Activated naive CD4-positive, alpha-beta T cell treated with Interleukin-2 at 50 U/mL for 16 hours (primary cell): ENCODE results near the gene NBEA.
"Not testable (repeated sequence)": the region's sequence is repeated elsewhere in the genome, so short reads cannot be mapped to it uniquely, and the experiment has no call there.

Source experiments
- DNase-seq: peaks from one replicate; pipeline ENCODE4 v3.0.0-alpha.2; 2020

NBEA gene

GRCh38 chr13:35093356-35093755 is 151.3 kb downstream of the NBEA start:
- no peak for DNase-seq

DNA sequence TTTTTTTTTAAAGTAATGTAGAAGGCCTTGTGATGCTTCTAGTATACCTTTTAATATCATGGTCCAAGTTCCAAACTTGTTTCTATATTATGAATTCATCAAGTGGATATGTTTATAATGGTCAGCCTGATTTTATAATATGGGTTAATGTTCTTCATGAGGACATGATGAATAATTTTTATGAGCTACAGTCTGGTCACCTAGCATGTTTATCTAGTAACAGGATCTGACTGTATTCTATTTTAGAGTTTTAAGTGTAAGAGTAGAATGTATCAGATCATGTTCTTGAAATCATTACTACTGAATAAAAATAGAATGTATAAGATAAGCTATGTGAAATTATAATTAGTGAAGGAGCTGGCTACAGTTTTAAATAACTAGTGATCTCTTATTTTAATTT is 164.7 kb downstream of the NBEA start:
- not testable (repeated sequence) for DNase-seq

DNA sequence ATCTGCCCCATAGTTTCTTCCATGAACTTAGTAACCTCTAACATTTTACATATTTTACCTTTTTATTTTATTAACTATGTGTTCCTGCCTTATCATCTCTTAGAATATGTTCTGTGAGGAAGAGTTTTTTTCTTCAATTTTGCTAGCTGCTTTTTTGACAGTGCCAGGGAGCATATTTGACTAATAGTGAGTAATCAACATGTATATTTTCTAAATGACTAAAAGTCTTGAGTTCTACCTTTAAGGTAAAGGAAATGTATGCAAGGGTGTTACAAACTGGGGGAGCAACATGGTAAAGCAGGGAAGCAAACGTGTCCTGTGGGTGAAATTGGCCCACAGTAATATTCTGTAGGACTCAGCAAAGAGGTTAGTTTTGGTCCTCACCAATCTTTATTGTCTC is 165.5 kb downstream of the NBEA start:
- no peak for DNase-seq

GRCh38 chr13:35113612-35114011 is 171.5 kb downstream of the NBEA start:
- not testable (repeated sequence) for DNase-seq

DNA sequence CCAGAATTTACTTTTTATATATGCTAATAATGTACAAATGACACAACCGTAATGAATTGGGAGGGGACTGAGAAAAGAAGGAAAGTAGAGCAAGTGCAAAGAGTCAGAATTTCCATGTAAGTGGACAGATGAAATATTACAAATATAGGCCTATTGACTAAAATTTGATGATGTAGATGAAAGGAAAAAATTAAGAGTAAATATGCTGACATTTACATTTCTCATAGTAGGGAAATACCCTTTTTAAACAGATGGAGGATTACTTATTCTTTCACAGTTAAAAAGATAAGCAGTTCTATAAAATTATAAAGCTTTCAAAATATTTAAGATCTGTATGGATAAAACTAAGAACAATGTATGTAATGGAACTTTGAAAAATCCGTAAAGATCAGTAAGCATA is 185.4 kb downstream of the NBEA start:
- no peak for DNase-seq

DNA sequence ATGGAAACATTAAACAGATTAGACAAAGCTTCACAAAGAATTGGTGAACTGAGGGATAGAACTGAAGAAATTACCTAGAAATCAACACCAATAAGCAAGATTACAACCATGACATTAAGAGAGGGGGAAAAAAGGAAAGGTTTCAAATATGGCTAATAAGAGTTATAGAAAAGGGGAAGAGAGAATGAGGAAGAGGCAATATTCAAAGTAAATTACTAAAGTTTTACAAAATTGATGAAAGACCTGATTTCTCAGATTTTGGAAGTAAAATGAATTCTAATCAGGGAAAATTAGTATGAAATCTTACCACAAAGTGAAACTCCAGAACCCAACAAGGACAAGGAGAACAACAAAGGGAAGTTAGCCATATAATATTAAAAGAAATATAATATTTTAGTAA is 187.4 kb downstream of the NBEA start:
- DNase-seq: no peak

DNA sequence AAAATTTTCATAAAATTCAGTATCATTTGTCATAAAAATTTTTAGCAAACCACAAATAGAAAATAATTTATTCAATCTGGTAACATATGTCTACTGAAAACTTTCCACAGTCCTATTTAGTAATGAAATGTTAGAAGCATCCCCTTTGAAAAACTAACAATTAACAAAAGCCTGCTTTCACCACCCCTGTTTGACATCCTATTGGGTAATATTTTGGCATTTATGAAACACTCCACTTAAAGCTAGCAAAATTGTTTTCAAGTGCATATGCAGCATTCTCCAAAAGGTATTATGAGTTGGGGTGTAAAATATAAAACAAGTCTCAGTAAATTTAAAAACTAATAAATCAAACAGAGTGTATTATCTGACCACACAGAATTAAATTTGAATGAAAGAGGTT is 189.4 kb downstream of the NBEA start:
- DNase-seq: no peak

- DNase-seq: no peak
Observed at GRCh38 chr13:35136585-35136984, 194.5 kb downstream of the NBEA start.

DNA sequence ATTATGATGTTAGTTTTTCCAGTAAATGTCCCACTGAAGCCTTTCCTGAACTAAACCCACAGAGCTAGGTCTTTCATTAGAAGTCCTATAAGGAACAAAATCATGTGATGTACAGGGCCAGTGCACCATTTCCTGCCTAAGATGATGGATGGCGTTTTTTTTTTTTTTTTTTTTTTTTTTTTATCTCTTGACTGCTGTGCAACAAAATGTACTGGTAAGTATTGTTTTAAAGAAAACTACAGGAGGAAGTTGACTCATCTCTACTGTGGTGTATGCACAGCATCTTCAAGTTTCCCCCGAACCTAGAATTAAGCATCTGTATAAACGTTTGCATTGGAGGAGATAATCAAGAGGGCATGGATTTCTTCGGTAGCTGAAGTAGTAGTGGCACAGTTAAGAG is 197.5 kb downstream of the NBEA start:
- DNase-seq: no peak

DNA sequence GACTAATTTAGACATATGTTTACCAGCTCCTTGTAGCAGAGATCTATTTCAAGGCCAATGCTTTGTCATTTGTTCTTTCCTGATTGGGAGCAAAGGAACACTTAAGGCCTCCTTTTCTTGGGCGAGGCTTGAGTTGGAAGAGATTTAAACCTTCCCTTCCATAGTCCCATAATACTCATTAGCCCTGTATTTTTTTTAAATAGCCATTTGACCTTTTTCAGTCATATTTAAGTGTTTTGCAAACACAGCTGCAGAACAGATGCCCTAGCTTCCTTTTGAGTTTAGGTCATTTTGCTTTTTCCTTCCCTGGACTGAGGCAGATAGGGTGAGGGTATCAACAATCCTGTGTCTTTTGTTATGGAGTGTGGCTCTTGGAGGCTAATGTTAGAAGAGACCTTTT is 198.3 kb downstream of the NBEA start:
- no peak for DNase-seq

DNA sequence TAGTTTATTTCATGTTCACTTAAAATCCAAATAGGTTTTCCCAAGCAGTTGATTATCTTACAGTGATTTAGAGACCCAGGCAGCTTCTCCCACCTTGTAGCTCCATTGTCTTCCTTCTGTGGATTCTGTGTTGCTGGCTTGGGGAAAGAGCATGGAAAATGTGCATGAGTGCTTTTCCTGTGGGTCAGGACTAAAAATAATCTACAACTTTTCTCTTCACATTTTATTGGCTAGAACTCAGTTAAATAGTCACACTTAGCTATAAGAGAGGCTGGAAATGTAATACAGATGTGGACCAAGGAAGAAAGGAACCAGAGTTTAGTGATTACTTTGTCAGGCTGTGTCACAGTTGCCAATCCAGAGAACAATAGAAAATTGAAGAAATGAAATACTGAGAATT is 198.8 kb downstream of the NBEA start:
- DNase-seq: no peak

DNA sequence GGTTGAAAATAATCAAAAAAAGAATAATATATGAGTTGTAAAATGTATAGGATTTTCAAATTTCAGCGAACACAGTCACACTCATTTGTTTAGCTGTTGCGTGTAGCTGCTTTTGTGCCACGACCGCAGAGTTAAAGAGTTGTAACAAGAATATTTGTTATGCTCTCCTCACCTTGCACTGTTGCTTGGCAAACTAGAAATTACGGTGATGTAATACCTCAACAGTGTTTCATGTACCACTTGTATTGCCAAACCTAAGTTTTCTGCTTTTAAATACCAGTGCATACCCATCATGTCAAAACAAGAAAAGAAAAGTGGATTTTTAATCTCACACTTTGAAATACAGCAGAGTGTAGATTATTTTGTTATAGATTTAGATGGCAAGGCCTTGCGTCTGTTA is 201.1 kb downstream of the NBEA start:
- DNase-seq: no peak

- DNase-seq: no peak
Observed at GRCh38 chr13:35144166-35144890, 202.3 kb downstream of the NBEA start.

GRCh38 chr13:35146686-35147085 is 204.6 kb downstream of the NBEA start:
- DNase-seq: no peak

DNA sequence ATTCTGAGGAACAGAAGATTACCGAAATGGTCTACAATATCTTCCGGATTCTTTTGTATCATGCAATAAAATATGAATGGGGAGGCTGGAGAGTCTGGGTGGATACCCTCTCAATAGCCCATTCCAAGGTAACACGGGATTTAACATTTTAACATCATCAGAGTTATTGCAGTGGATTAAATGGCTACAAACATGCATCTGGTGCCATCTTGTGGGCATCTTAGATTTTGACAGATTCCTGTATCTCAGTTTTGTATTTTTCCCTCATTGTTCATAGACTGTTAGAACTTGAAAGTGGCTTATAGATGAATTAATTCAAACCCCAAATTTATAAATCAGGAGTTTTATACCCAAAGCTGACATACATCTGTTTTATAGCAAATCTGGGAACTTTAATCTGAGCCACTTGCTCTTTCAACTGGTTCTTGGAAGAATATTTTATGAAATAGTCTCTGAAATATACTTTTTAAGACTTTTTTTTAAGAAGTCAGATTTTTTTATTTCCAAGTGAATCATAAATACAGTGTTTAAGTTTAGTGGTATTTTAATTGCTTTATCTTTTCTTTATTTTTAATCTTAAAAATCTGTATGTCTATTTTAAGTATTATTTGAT is 215.2 kb downstream of the NBEA start:
- DNase-seq: no peak

DNA sequence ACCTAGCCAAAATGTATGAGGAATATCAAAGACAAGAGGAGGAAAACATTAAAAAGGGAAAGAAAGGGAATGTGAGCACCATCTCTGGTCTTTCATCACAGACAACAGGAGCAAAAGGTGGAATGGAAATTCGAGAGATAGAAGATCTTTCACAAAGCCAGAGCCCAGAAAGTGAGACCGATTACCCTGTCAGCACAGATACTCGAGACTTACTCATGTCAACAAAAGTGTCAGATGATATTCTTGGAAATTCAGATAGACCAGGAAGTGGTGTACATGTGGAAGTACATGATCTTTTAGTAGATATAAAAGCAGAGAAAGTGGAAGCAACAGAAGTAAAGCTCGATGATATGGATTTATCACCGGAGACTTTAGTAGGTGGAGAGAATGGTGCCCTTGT is 217.0 kb downstream of the NBEA start:
- DNase-seq: no peak

GRCh38 chr13:35160896-35161295 is 218.8 kb downstream of the NBEA start:
- no peak for DNase-seq

- DNase-seq: no peak
Observed at GRCh38 chr13:35162420-35162819, 220.3 kb downstream of the NBEA start.

- DNase-seq: no peak
Observed at GRCh38 chr13:35163674-35164073, 221.6 kb downstream of the NBEA start.

DNA sequence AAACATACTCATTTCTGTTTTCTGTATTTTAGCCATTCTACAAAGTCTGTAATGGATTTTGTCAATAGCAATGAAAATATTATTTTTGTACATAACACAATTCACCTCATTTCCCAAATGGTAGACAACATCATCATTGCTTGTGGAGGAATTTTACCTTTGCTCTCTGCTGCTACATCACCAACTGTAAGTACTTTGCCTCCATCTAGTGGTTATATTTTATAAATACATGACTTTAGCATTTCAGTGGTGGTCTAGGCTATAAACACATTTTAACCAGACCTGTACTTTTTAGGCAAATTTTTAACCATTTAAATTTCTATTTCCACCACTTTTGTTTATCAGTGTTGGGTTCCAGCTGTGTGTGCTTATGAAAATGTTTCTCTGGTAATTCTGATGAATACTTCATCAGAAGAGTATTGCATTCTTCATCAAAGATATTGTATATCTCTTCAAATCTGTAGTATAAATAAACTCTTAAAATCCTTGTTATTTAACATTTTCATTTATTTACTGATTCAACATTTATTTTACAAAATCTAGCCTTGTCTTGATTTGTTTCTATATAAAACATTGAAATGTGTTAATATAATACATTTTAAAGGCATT is 222.4 kb downstream of the NBEA start:
- DNase-seq: no peak

- DNase-seq: no peak
Observed at GRCh38 chr13:35165205-35165604, 223.1 kb downstream of the NBEA start.

DNA sequence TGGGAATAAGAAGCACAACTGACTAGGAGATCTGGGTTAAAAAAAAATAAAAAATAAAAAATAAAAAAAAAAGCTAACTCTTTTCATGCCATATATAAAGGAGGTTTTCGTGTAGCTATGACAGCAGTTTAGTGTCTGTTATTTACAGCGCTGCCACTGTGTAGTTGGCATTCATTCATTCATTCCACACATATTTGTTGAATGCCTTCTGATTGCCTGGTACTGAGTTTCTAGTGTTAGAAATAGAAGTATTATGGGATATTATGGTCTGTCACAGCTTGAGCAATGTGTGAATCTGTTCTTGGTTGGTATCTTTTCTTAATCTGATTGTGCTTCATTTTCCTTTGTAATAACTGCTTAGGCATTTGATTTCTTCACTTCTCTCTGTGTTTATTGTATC is 237.4 kb downstream of the NBEA start:
- no peak for DNase-seq

DNA sequence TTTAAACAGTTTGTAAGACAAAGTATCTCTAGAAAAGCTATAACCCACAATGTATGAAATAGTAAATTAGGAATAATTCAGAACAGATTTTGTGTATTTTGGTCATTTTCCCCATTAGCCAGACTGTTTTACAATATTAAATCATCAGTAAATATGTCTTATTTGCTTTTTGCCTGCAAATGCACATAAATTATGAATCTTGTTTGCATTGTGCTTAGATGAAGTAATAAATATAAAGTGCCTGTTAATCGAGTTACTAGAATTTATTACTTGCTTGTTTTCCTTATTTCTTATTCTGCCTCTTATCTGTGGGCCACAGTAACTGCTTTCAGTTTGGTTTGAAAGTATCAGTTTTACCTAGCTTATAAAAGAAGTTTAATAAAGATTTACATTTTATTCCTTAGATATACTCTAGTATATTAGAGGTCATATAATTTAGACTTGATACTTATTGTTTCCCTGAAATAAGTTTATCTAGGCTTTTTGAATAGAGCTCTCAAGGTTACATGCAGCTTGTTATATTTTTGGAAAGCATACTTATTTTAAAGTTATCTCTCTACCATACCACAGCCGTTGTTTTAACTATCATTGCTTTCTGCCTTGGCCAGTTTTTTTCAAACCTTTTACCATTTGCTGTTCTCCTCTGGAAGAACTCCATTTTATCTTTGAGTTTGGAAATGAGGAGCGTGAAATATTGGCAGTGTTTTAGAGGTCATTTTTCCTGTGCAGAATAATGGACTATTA is 238.0 kb downstream of the NBEA start:
- no peak for DNase-seq

DNA sequence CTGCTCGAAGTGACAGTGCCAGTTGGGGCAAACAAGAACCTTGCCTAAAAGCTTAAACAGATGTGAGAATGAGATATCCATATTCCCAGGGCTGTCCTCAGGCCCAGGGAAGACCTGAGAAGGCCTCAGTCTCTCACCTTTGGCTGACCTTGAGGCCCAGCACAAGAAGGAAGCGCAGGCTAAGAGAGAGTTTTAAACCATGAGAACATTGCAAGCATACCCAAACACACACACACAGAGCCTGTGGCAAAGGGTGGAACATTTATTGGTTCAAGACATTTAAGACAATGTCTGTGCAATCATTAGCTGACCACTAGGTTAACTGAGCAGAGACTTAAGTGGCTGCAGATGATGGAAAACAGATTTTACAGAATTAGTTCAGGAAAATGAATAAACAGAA is 248.2 kb downstream of the NBEA start:
- DNase-seq: no peak
